ENCODE results near the gene ZNF507.
"Not testable (repeated sequence)": the region's sequence is repeated elsewhere in the genome, so short reads cannot be mapped to it uniquely, and the experiment has no call there.

ZNF507 gene

GRCh38 chr19:32367948-32368536 is 22.6 kb downstream of the ZNF507 start:
- no peak for DNase-seq

- DNase-seq: no peak
These were observed 23.4 kb downstream of the ZNF507 start for GRCh38 chr19:32368787-32369186.

- no peak for DNase-seq
These were observed 27.5 kb downstream of the ZNF507 start for GRCh38 chr19:32372726-32373517.

- peak in 9 of 56 donors; percentile 4 to 63 (median 13) for DNase-seq
These were observed 28.3 kb downstream of the ZNF507 start for GRCh38 chr19:32373585-32374295.

GRCh38 chr19:32374362-32374761 is 29.0 kb downstream of the ZNF507 start:
- not testable (repeated sequence) for DNase-seq

GRCh38 chr19:32377088-32377487 is 31.7 kb downstream of the ZNF507 start:
- DNase-seq: peak in 2 of 56 donors; percentile 7 to 40

GRCh38 chr19:32380269-32380668 is 34.9 kb downstream of the ZNF507 start:
- no peak for DNase-seq

- DNase-seq: peak in 1 of 56 donors; percentile 13
These were observed 42.4 kb downstream of the ZNF507 start for GRCh38 chr19:32387701-32388392.

- DNase-seq: no peak
These were observed 43.0 kb downstream of the ZNF507 start for GRCh38 chr19:32388393-32388855.

GRCh38 chr19:32392901-32393300 is 47.5 kb downstream of the ZNF507 start:
- DNase-seq: no peak

- peak in 12 of 56 donors; percentile 2 to 57 (median 24) for DNase-seq
These were observed 50.7 kb downstream of the ZNF507 start for GRCh38 chr19:32396046-32396652.

GRCh38 chr19:32397671-32398101 is 52.3 kb downstream of the ZNF507 start:
- DNase-seq: no peak

- DNase-seq: no peak
These were observed 56.6 kb downstream of the ZNF507 start for GRCh38 chr19:32401992-32402391.

- no peak for DNase-seq
These were observed 58.0 kb downstream of the ZNF507 start for GRCh38 chr19:32403291-32403995.

- peak in 1 of 56 donors; percentile 4 for DNase-seq
These were observed 59.0 kb downstream of the ZNF507 start for GRCh38 chr19:32404213-32404932.

GRCh38 chr19:32404933-32405430 is 59.6 kb downstream of the ZNF507 start:
- DNase-seq: peak in 47 of 56 donors; percentile 25 to 81 (median 68)

GRCh38 chr19:32405431-32406160 is 60.2 kb downstream of the ZNF507 start, which contains the start of gene DPY19L3:
TSS of gene DPY19L3 (plus strand) at chr19:32405770. CDS start at chr19:32408254, 2,484 bp downstream.
- peak in 55 of 56 donors; percentile 50 to 97 (median 90) for DNase-seq

Measured in nucleus accumbens (tissue), 56 donors.